K562 (cell line): ENCODE data around the gene DENND1A. TPM values are rescaled to one million over a fixed set of nuclear protein-coding genes. Genes with fewer than 3 reads are reported as not detected.

Experiments
- CTBP1 ChIP-seq: fragments of 450-650 bp; IDR thresholded peaks from 2 replicates; pipeline ENCODE4 v1.6.1; 2016; ENCODE audit warnings: borderline replicate concordance
- FOXK2 ChIP-seq, 2 experiments: fragments of 450-650 bp; IDR thresholded peaks in 1 of 2; conservative IDR thresholded peaks in 1 of 2; 2 replicates each; pipeline ENCODE4 v1.6.1; 2016; ENCODE audit warnings: low read depth in 2 of 2, mild to moderate bottlenecking in 1 of 2
- GATA2 ChIP-seq: sonication (generic); formaldehyde crosslinking; IDR thresholded peaks from 2 replicates; pipeline ENCODE4 v1.4.0; 2020; ENCODE audit warnings: mild to moderate bottlenecking, missing genetic modification reagents
- L3MBTL2 ChIP-seq: fragments of 450-650 bp; IDR thresholded peaks from 2 replicates; pipeline ENCODE4 v1.6.1; 2016; ENCODE audit warnings: mild to moderate bottlenecking, moderate library complexity
- MAX ChIP-seq: sonication (generic); formaldehyde crosslinking; IDR thresholded peaks from 2 replicates; pipeline ENCODE4 v1.9.0; 2022; ENCODE audit warnings: mild to moderate bottlenecking, missing genetic modification reagents
- MAZ ChIP-seq, 2 experiments: fragments of 450-650 bp in 1 of 2; sonication (generic) in 1 of 2; formaldehyde crosslinking; IDR thresholded peaks in 1 of 2; conservative IDR thresholded peaks in 1 of 2; 2 replicates each; pipeline versions ENCODE4 v1.4.0 to v1.5.0; 2020; ENCODE audit warnings: mild to moderate bottlenecking in 1 of 2, missing genetic modification reagents in 1 of 2
- NR4A1 ChIP-seq, 2 experiments: fragments of 250-450 bp in 1 of 2; fragments of 450-650 bp in 1 of 2; sonication (Bioruptor Pico) in 1 of 2; IDR thresholded peaks; 2 replicates each; pipeline versions ENCODE4 v1.4.0 to v1.6.1; 2016 to 2020; ENCODE audit warnings: mild to moderate bottlenecking in 2 of 2, missing compliant biosample characterization in 1 of 2, missing genetic modification characterization in 1 of 2, moderate library complexity in 1 of 2
- RB1 ChIP-seq: fragments of 450-650 bp; IDR thresholded peaks from 2 replicates; pipeline ENCODE4 v1.6.1; 2017; ENCODE audit warnings: low read depth, mild to moderate bottlenecking
- SMAD4 ChIP-seq: fragments of 250-450 bp; sonication (Bioruptor Pico); conservative IDR thresholded peaks from 2 replicates; pipeline ENCODE4 v1.8.0; 2021; ENCODE audit warnings: inconsistent platforms, mild to moderate bottlenecking, moderate library complexity
- XRCC5 ChIP-seq: fragments of 200-400 bp; formaldehyde crosslinking; IDR thresholded peaks from 2 replicates; pipeline ENCODE4 v1.6.1; 2017; ENCODE audit warnings: low read depth, mild to moderate bottlenecking, low read length
- ZEB2 ChIP-seq: fragments of 450-650 bp; IDR thresholded peaks from 2 replicates; pipeline ENCODE4 v1.6.1; 2016
- ZNF140 ChIP-seq: fragments of 250-450 bp; sonication (Bioruptor Pico); IDR thresholded peaks from 2 replicates; pipeline ENCODE4 v1.8.0; 2021; ENCODE audit warnings: moderate library complexity, mild to moderate bottlenecking, inconsistent platforms
- ZNF592 ChIP-seq: fragments of 450-650 bp; IDR thresholded peaks from 2 replicates; pipeline ENCODE4 v1.6.1; 2017; ENCODE audit warnings: antibody characterized with exemption, mild to moderate bottlenecking
- polyA plus RNA-seq, 8 experiments: library from polyadenylated mRNA; depleted of rRNA in 4 of 8; stranded (reverse) in 5 of 8; unstranded in 3 of 8; fragments of >200 nt; fragmentation: Nextera tagmentation in 2 of 8; fragmentation: Illumina TruSeq in 1 of 8; extraction: Ambion mirVana in 2 of 8; extraction: Trizol in 1 of 8; gene quantifications; 2 replicates each; pipeline versions ENCODE4 v1.2.1 to v1.2.3, GENCODE V29; 2011 to 2014; ENCODE audit warnings: inconsistent platforms in 1 of 8, missing spikeins in 1 of 8
- total RNA-seq, 7 experiments: library from RNA; depleted of rRNA in 6 of 7; stranded (reverse); fragments of >200 nt in 6 of 7; fragmentation: Illumina TruSeq in 2 of 7; extraction: Trizol in 2 of 7; gene quantifications; 2 replicates each; pipeline versions ENCODE4 v1.2.1 to v1.2.3, GENCODE V29; 2011 to 2021; ENCODE audit warnings: low replicate concordance in 1 of 7
- TF ChIP-seq, protein P1 (sequence below): IDR thresholded peaks from 2 replicates; pipeline ENCODE4 v1.6.1; 2016; ENCODE audit warnings: missing genetic modification characterization, missing compliant biosample characterization
- TF ChIP-seq, protein P2 (sequence below): fragments of 200-800 bp; sonication (Bioruptor generic); IDR thresholded peaks from 2 replicates; pipeline ENCODE4 v1.6.1; 2016; ENCODE audit warnings: missing genetic modification characterization, missing compliant biosample characterization

DENND1A gene
- total and polyA plus RNA-seq, 9 of the 15 experiments (the other 6 are each of a cell fraction or from before 2014, with no cell fraction given) = 7.6 to 29.5 (median 15.7) TPM

DNA sequence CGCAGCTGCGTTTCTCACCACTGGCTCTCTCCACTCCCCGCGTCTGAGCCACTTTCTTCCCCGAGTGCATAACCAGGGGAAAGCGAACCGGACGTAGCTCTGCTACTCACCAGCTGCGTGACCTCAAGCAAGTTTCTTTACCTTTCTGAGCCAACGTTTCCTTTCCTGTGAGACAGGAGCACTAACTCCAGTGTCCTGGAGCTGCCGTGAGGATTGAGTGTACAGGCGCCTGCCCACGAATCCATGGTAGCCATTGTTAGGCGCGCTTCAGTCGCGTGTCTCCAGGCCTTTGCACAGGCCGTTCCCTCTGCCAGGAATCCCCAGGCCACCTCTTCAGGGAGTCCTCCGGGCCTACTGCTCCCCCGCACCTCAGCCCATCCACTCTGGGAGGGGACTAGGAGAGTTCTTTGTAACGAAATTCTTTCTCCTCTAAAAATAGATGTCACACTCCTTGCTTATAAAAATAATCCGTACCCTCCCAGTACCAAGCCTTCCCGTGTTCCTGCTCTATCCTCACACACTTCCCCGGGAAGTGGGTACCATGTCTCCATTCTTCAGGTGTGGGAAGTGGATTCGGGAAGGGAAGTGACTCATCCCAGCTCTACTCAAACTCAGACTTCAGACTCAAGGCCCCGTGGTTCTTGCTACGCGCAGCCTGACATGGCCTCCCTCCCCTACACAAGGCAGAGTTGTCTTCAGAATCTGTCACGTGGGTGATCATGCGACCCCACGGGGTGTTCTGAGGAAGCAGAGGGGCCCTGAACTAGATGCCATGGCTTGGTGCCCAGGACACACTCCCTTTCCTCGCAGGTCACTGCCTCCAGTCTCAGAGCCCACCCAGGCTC is 590.0 kb downstream of the DENND1A start (continued):
- peak; percentile 81 for TF ChIP-seq ZNF592
- no peak for TF ChIP-seq FOXK2 (conservative IDR thresholded peaks at IDR 0.05 in 1 of 2, IDR thresholded peaks at IDR 0.05 in 1 of 2; ENCODE audit: low read depth in 2 of 2)
- TF ChIP-seq, protein P1, sequence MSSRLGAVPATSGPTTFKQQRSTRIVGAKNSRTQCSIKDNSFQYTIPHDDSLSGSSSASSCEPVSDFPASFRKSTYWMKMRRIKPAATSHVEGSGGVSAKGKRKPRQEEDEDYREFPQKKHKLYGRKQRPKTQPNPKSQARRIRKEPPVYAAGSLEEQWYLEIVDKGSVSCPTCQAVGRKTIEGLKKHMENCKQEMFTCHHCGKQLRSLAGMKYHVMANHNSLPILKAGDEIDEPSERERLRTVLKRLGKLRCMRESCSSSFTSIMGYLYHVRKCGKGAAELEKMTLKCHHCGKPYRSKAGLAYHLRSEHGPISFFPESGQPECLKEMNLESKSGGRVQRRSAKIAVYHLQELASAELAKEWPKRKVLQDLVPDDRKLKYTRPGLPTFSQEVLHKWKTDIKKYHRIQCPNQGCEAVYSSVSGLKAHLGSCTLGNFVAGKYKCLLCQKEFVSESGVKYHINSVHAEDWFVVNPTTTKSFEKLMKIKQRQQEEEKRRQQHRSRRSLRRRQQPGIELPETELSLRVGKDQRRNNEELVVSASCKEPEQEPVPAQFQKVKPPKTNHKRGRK = no peak
- TF ChIP-seq, protein P2, sequence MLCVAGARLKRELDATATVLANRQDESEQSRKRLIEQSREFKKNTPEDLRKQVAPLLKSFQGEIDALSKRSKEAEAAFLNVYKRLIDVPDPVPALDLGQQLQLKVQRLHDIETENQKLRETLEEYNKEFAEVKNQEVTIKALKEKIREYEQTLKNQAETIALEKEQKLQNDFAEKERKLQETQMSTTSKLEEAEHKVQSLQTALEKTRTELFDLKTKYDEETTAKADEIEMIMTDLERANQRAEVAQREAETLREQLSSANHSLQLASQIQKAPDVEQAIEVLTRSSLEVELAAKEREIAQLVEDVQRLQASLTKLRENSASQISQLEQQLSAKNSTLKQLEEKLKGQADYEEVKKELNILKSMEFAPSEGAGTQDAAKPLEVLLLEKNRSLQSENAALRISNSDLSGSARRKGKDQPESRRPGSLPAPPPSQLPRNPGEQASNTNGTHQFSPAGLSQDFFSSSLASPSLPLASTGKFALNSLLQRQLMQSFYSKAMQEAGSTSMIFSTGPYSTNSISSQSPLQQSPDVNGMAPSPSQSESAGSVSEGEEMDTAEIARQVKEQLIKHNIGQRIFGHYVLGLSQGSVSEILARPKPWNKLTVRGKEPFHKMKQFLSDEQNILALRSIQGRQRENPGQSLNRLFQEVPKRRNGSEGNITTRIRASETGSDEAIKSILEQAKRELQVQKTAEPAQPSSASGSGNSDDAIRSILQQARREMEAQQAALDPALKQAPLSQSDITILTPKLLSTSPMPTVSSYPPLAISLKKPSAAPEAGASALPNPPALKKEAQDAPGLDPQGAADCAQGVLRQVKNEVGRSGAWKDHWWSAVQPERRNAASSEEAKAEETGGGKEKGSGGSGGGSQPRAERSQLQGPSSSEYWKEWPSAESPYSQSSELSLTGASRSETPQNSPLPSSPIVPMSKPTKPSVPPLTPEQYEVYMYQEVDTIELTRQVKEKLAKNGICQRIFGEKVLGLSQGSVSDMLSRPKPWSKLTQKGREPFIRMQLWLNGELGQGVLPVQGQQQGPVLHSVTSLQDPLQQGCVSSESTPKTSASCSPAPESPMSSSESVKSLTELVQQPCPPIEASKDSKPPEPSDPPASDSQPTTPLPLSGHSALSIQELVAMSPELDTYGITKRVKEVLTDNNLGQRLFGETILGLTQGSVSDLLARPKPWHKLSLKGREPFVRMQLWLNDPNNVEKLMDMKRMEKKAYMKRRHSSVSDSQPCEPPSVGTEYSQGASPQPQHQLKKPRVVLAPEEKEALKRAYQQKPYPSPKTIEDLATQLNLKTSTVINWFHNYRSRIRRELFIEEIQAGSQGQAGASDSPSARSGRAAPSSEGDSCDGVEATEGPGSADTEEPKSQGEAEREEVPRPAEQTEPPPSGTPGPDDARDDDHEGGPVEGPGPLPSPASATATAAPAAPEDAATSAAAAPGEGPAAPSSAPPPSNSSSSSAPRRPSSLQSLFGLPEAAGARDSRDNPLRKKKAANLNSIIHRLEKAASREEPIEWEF (CRISPR knock-in tag) = peak; percentile 84; the same call in 1 of the 2 replicates
- no peak for TF ChIP-seq MAZ (CRISPR knock-in tag; conservative IDR thresholded peaks at IDR 0.05 in 1 of 2, IDR thresholded peaks at IDR 0.05 in 1 of 2)
- peak; percentile 7; the same call in 1 of the 2 replicates for TF ChIP-seq CTBP1
- no peak for TF ChIP-seq GATA2 (CRISPR knock-in tag)
- 0 out of 2 replicates have a peak, but pooled peaks have one; percentile 23 for TF ChIP-seq L3MBTL2
- peak; percentile 62; the same call in 1 of the 2 replicates for TF ChIP-seq SMAD4 (CRISPR knock-in tag)
- peak; percentile 26; the same call in 1 of the 2 replicates for TF ChIP-seq ZEB2
- no peak for TF ChIP-seq RB1
- no peak for TF ChIP-seq XRCC5
- no peak for TF ChIP-seq NR4A1 (CRISPR knock-in tag; IDR thresholded peaks at IDR 0.05)
- peak; percentile 76; the same call in 1 of the 2 replicates for TF ChIP-seq NR4A1 (tag; IDR thresholded peaks at IDR 0.05)
- peak; percentile 47; the same call in 1 of the 2 replicates for TF ChIP-seq MAX (CRISPR knock-in tag)
- no peak for TF ChIP-seq ZNF140
